ENCODE measurements around the gene OBSL1.

OBSL1 gene

GRCh38 chr2:219536425-219536824, 34.9 kb downstream of the OBSL1 start:
- Histone ChIP-seq H3K27me3 (ENCODE audit: insufficient read depth, low read length) (no peaks in the 10 kb centered on the region), H3K9ac (ENCODE audit: low read depth, low read length) (no peak overlapping the region), H3K4me1 (ENCODE audit: insufficient read depth, low read length) (peaks cover 14% of the 10 kb centered on the region; the same call in 1 of the 2 replicates), H3K27ac (ENCODE audit: low read length) (no peak overlapping the region), H3K9me3 (ENCODE audit: insufficient read depth, low read depth, low read length) (no peaks in the 10 kb centered on the region), H3K4me3 (ENCODE audit: low read length) (no peak overlapping the region), H3K36me3 (ENCODE audit: insufficient read depth, low read depth, low read length) (peaks cover 11% of the 10 kb centered on the region)

- H3K36me3 ChIP-seq (ENCODE audit: insufficient read depth, low read depth, low read length): no peaks in the 10 kb centered on the region; the same call in 1 of the 2 replicates
- peaks cover 14% of the 10 kb centered on the region for H3K27me3 ChIP-seq (ENCODE audit: insufficient read depth, low read length)
- no peak overlapping the region for H3K27ac ChIP-seq (ENCODE audit: low read length)
- no peak overlapping the region for H3K4me3 ChIP-seq (ENCODE audit: low read length)
- no peak overlapping the region for H3K9ac ChIP-seq (ENCODE audit: low read depth, low read length)
- H3K4me1 ChIP-seq (ENCODE audit: insufficient read depth, low read length): peaks cover 14% of the 10 kb centered on the region; the same call in 1 of the 2 replicates
- H3K9me3 ChIP-seq (ENCODE audit: insufficient read depth, low read depth, low read length): no peaks in the 10 kb centered on the region
Measured at GRCh38 chr2:219533930-219534661, 37.2 kb downstream of the OBSL1 start.

- Histone ChIP-seq H3K9ac (ENCODE audit: low read depth, low read length) (no peak overlapping the region), H3K9me3 (ENCODE audit: insufficient read depth, low read depth, low read length) (no peaks in the 10 kb centered on the region), H3K4me3 (ENCODE audit: low read length) (no peak overlapping the region), H3K4me1 (ENCODE audit: insufficient read depth, low read length) (peaks cover under 1% of the 10 kb centered on the region; the same call in 1 of the 2 replicates), H3K27me3 (ENCODE audit: insufficient read depth, low read length) (peaks cover 27% of the 10 kb centered on the region), H3K27ac (ENCODE audit: low read length) (no peak overlapping the region), H3K36me3 (ENCODE audit: insufficient read depth, low read depth, low read length) (no peaks in the 10 kb centered on the region)
Measured at GRCh38 chr2:219532378-219532649, 39.0 kb downstream of the OBSL1 start.

- H3K4me3 ChIP-seq (ENCODE audit: low read length): no peak overlapping the region
- no peaks in the 10 kb centered on the region; the same call in 1 of the 2 replicates for H3K4me1 ChIP-seq (ENCODE audit: insufficient read depth, low read length)
- H3K27ac ChIP-seq (ENCODE audit: low read length): no peak overlapping the region
- H3K36me3 ChIP-seq (ENCODE audit: insufficient read depth, low read depth, low read length): no peaks in the 10 kb centered on the region
- peaks cover 30% of the 10 kb centered on the region for H3K27me3 ChIP-seq (ENCODE audit: insufficient read depth, low read length)
- H3K9ac ChIP-seq (ENCODE audit: low read depth, low read length): no peak overlapping the region
- no peaks in the 10 kb centered on the region for H3K9me3 ChIP-seq (ENCODE audit: insufficient read depth, low read depth, low read length)
Measured at GRCh38 chr2:219531639-219532377, 39.5 kb downstream of the OBSL1 start.

GRCh38 chr2:219530048-219530963, 41.0 kb downstream of the OBSL1 start:
- Histone ChIP-seq H3K9ac (ENCODE audit: low read depth, low read length) (no peak overlapping the region), H3K27ac (ENCODE audit: low read length) (no peak overlapping the region), H3K27me3 (ENCODE audit: insufficient read depth, low read length) (peaks cover 43% of the 10 kb centered on the region), H3K9me3 (ENCODE audit: insufficient read depth, low read depth, low read length) (no peaks in the 10 kb centered on the region), H3K36me3 (ENCODE audit: insufficient read depth, low read depth, low read length) (no peaks in the 10 kb centered on the region), H3K4me3 (ENCODE audit: low read length) (peak overlapping the region; percentile 62; the same call in 1 of the 2 replicates), H3K4me1 (ENCODE audit: insufficient read depth, low read length) (peaks cover 4% of the 10 kb centered on the region; the same call in 1 of the 2 replicates)

GRCh38 chr2:219527472-219527871, 43.9 kb downstream of the OBSL1 start:
- Histone ChIP-seq H3K9me3 (ENCODE audit: insufficient read depth, low read depth, low read length) (no peaks in the 10 kb centered on the region), H3K36me3 (ENCODE audit: insufficient read depth, low read depth, low read length) (no peaks in the 10 kb centered on the region), H3K27ac (ENCODE audit: low read length) (no peak overlapping the region), H3K9ac (ENCODE audit: low read depth, low read length) (no peak overlapping the region), H3K4me1 (ENCODE audit: insufficient read depth, low read length) (peaks cover 10% of the 10 kb centered on the region; the same call in 1 of the 2 replicates), H3K27me3 (ENCODE audit: insufficient read depth, low read length) (peaks cover 68% of the 10 kb centered on the region), H3K4me3 (ENCODE audit: low read length) (no peak overlapping the region)

GRCh38 chr2:219527076-219527394, 44.3 kb downstream of the OBSL1 start:
- no peaks in the 10 kb centered on the region for H3K36me3 ChIP-seq (ENCODE audit: insufficient read depth, low read depth, low read length)
- peaks cover 11% of the 10 kb centered on the region; the same call in 1 of the 2 replicates for H3K4me1 ChIP-seq (ENCODE audit: insufficient read depth, low read length)
- H3K4me3 ChIP-seq (ENCODE audit: low read length): no peak overlapping the region
- no peak overlapping the region for H3K27ac ChIP-seq (ENCODE audit: low read length)
- no peaks in the 10 kb centered on the region for H3K9me3 ChIP-seq (ENCODE audit: insufficient read depth, low read depth, low read length)
- H3K27me3 ChIP-seq (ENCODE audit: insufficient read depth, low read length): peaks cover 68% of the 10 kb centered on the region
- no peak overlapping the region for H3K9ac ChIP-seq (ENCODE audit: low read depth, low read length)

GRCh38 chr2:219526320-219527075, 44.8 kb downstream of the OBSL1 start:
- Histone ChIP-seq H3K27ac (ENCODE audit: low read length) (no peak overlapping the region), H3K27me3 (ENCODE audit: insufficient read depth, low read length) (peaks cover 68% of the 10 kb centered on the region)

GRCh38 chr2:219525533-219526232, 45.7 kb downstream of the OBSL1 start:
- H3K27ac ChIP-seq (ENCODE audit: low read length): no peak overlapping the region
- H3K9me3 ChIP-seq (ENCODE audit: insufficient read depth, low read depth, low read length): no peaks in the 10 kb centered on the region
- peaks cover 68% of the 10 kb centered on the region for H3K27me3 ChIP-seq (ENCODE audit: insufficient read depth, low read length)
- no peak overlapping the region for H3K9ac ChIP-seq (ENCODE audit: low read depth, low read length)
- no peaks in the 10 kb centered on the region for H3K36me3 ChIP-seq (ENCODE audit: insufficient read depth, low read depth, low read length)
- no peak overlapping the region for H3K4me3 ChIP-seq (ENCODE audit: low read length)
- H3K4me1 ChIP-seq (ENCODE audit: insufficient read depth, low read length): peaks cover 16% of the 10 kb centered on the region; the same call in 1 of the 2 replicates

More at GRCh38 chr2:219526320-219527075, 44.8 kb downstream of the OBSL1 start:
- Histone ChIP-seq H3K4me1 (ENCODE audit: insufficient read depth, low read length) (peaks cover 16% of the 10 kb centered on the region; the same call in 1 of the 2 replicates), H3K4me3 (ENCODE audit: low read length) (no peak overlapping the region), H3K9ac (ENCODE audit: low read depth, low read length) (no peak overlapping the region), H3K9me3 (ENCODE audit: insufficient read depth, low read depth, low read length) (no peaks in the 10 kb centered on the region), H3K36me3 (ENCODE audit: insufficient read depth, low read depth, low read length) (no peaks in the 10 kb centered on the region)

- H3K9ac ChIP-seq (ENCODE audit: low read depth, low read length): no peak overlapping the region
- peaks cover 16% of the 10 kb centered on the region; the same call in 1 of the 2 replicates for H3K4me1 ChIP-seq (ENCODE audit: insufficient read depth, low read length)
- no peak overlapping the region for H3K27ac ChIP-seq (ENCODE audit: low read length)
- no peak overlapping the region for H3K4me3 ChIP-seq (ENCODE audit: low read length)
- no peaks in the 10 kb centered on the region for H3K9me3 ChIP-seq (ENCODE audit: insufficient read depth, low read depth, low read length)
- no peaks in the 10 kb centered on the region for H3K36me3 ChIP-seq (ENCODE audit: insufficient read depth, low read depth, low read length)
- peaks cover 61% of the 10 kb centered on the region for H3K27me3 ChIP-seq (ENCODE audit: insufficient read depth, low read length)
Measured at GRCh38 chr2:219524817-219525216, 46.5 kb downstream of the OBSL1 start.
